Measurements from ENCODE around the gene STK35.

- TF ChIP-seq CTCF (IDR thresholded peaks at IDR 0.05) (no peak), POLR2A (IDR thresholded peaks at IDR 0.05) (no peak)
These were observed 50.7 kb downstream of the STK35 start for GRCh38 chr20:2152317-2152716.
